Loucy (cell line): ENCODE results near the gene CLASP1.

Experiments
- CTCF ChIP-seq: fragments of 200-600 bp; sonication (generic); conservative IDR thresholded peaks from 2 replicates; pipeline ENCODE4 v1.5.1; 2014; ENCODE audit warnings: mild to moderate bottlenecking, antibody characterized with exemption, low read length
- EZH2phosphoT487 ChIP-seq: fragments of 200-600 bp; IDR thresholded peaks from 2 replicates; pipeline ENCODE4 v1.6.1; 2018; ENCODE audit warnings: antibody characterized with exemption, mild to moderate bottlenecking, moderate library complexity, borderline replicate concordance

DNA sequence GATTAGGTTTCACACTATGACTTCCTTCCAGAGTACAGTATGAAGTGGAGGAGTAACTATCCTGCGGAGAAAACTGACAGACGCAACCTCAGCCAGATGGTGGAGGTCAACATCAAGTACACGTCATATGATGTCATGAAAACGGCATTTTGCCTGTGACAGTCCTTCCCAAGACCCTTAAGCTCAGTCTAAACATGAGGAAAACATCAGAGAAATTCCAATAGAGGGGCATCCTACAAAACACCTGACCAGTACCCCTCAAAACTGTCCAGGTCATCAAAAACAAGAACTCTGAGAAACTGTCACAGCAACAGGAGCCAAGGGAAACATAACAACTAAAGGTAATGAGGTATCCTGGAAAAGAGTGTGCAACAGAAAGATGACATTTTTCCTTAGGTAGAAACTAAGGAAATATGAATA lies 116.9 kb downstream of the CLASP1 start:
- TF ChIP-seq CTCF, result no peak
- TF ChIP-seq EZH2phosphoT487, result no peak
